HFFc6 (cell line): Measurements from ENCODE around the gene PLEKHM1. TPM values are rescaled to one million over a fixed set of nuclear protein-coding genes. Genes with fewer than 3 reads are reported as not detected.

ENCODE experiments used
- DNase-seq: peaks from one replicate; pipeline ENCODE4 v3.0.0-alpha.2; 2018
- H3K27ac Mint-ChIP-seq: 2 replicates; pipeline ENCODE4 v1.8.0; 2020; ENCODE audit warnings: mild to moderate bottlenecking, mixed read lengths
- H3K27me3 Mint-ChIP-seq: 2 replicates; pipeline ENCODE4 v1.8.0; 2021; ENCODE audit warnings: mild to moderate bottlenecking, moderate library complexity, mixed read lengths; ENCODE audit not compliant: insufficient read depth
- H3K36me3 Mint-ChIP-seq: 2 replicates; pipeline ENCODE4 v1.8.0; 2021; ENCODE audit warnings: low read depth, mixed read lengths
- H3K4me1 Mint-ChIP-seq: 2 replicates; pipeline ENCODE4 v1.8.0; 2020; ENCODE audit warnings: low read depth, mixed read lengths
- H3K4me3 Mint-ChIP-seq: 2 replicates; pipeline ENCODE4 v1.8.0; 2020; ENCODE audit warnings: mild to moderate bottlenecking, moderate library complexity, mixed read lengths
- H3K9me3 Mint-ChIP-seq: 2 replicates; pipeline ENCODE4 v1.8.0; 2020; ENCODE audit warnings: mild to moderate bottlenecking, mixed read lengths
- total RNA-seq, 6 experiments: library from RNA; stranded (reverse); fragmentation: NEBNext Ultra II Directional; extraction: Animal tissue kit (Norgen Biotek cat#: 25700); gene quantifications; 2 replicates in 1 of 6; 3 replicates in 5 of 6; pipeline ENCODE4 v1.2.3, GENCODE V29; 2021
- TF ChIP-seq, protein P1 (sequence below): fragments of 200-600 bp; sonication (generic); IDR thresholded peaks from 2 replicates; pipeline ENCODE4 v1.5.0; 2021; ENCODE audit warnings: antibody characterized with exemption, mild to moderate bottlenecking

The PLEKHM1 gene
- total RNA-seq, 6 experiments from 2014 or later: 32.0 to 43.1 (median 36.5) TPM

DNA sequence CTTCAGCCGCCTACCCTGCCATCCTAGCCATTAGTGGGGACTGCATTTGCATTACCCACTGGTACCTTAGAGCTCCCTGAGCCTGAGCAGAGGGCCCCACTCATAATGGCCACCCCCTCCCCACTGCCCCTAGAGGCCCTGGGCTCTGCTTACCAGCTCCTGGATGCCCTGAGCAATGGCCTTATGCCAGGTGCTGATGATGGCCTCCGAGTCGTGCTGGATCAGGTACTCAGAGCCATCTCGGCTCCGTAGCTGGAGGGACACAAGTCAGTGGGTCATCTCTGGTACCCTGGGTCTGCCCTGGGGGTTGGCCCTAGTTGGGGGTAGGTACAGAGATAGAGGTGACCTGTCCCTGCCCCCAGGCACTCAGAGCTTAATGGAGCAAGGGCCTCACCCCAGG lies 92.7 kb downstream of the PLEKHM1 start:
- Mint-ChIP-seq H3K36me3 (no peaks in the 10 kb centered on the region), H3K4me1 (peaks cover 8% of the 10 kb centered on the region), H3K27me3 (peaks cover 7% of the 10 kb centered on the region; the same call in 1 of the 2 replicates), H3K9me3 (no peaks in the 10 kb centered on the region), H3K4me3 (no peak overlapping the region), H3K27ac (no peak overlapping the region)
- no peak for DNase-seq
- TF ChIP-seq, protein P1, sequence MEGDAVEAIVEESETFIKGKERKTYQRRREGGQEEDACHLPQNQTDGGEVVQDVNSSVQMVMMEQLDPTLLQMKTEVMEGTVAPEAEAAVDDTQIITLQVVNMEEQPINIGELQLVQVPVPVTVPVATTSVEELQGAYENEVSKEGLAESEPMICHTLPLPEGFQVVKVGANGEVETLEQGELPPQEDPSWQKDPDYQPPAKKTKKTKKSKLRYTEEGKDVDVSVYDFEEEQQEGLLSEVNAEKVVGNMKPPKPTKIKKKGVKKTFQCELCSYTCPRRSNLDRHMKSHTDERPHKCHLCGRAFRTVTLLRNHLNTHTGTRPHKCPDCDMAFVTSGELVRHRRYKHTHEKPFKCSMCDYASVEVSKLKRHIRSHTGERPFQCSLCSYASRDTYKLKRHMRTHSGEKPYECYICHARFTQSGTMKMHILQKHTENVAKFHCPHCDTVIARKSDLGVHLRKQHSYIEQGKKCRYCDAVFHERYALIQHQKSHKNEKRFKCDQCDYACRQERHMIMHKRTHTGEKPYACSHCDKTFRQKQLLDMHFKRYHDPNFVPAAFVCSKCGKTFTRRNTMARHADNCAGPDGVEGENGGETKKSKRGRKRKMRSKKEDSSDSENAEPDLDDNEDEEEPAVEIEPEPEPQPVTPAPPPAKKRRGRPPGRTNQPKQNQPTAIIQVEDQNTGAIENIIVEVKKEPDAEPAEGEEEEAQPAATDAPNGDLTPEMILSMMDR: no peak

DNA sequence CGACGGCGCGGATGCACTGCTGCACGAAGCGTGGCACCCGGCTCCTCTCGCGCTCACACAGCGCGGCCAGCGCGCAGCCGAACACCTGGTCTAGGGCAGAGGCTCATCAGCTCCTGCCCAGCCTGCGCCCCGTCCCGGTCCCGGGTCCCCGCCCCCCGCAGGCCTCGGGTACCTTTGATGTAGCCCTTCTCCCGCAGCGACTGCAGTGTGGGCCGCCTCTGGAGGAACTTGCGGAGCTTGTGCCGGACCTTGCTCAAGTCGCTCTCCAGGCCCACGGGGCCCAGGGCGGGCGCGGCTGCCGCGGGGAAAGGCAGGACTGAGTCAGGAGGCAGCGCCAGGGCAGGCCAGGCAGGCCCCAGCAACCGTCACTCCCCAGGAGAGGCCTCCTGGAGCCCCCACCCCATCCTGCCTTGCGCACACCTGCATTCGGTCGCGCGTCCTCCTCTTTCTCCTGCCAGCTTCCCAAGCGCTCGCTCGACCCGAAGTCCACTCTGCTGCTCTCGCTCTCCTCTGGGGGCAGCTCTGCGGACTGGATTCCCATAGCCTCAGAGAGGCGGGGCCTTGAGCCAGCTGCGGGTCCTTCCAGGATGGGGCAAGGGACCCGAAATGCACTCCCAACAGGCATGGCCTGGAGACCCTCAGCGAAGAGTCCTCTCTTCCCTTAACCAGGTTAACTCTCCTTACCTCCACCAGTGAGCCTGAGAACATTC lies 93.9 kb downstream of the PLEKHM1 start:
- Mint-ChIP-seq H3K27ac (no peak overlapping the region), H3K9me3 (no peaks in the 10 kb centered on the region), H3K27me3 (peaks cover 7% of the 10 kb centered on the region), H3K4me3 (no peak overlapping the region), H3K4me1 (peaks cover 8% of the 10 kb centered on the region), H3K36me3 (no peaks in the 10 kb centered on the region)
- TF ChIP-seq, protein P1: no peak
- DNase-seq: no peak

DNA sequence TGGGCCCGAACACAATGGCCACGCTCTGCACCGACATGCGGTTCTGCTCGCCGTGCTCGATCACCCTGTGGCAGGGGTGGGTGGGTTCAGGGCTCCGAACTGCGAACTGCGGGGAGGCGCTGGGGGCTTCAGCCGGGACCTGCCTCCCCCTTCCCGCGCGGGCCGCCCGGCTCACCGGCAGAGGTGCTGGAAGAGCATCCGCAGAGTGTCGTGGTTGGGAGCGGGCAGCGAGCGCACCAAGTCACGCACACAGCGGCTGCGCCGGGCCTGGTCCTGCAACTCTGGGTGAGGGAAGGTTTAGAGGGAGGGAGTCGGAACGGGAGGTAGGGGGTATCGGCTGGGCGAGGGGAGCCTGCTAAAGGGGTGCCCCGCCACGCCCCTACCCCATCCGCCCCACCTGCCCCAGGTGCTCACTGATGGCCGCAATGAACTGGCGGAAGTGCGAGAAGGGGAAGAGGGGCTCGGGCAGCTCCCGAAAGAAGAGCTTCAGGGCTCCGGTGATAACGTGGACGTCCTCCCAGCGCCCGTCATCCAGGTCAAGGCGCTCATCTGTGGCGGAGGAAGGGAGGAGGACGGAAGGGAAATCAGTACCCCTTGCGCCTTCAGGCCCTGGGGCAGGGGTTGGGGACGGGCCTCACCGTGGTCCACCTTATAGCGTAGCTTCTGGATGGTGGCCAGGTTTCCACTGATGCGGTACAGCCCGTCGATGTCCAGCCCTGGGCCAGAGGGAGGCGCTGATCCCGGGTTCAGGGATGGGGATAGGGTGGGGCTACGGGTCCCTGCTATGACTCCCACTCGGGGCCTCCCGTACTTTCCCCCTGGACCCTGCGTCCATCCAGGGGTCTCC lies 94.7 kb downstream of the PLEKHM1 start:
- H3K36me3 Mint-ChIP-seq: no peaks in the 10 kb centered on the region
- H3K9me3 Mint-ChIP-seq: no peaks in the 10 kb centered on the region
- H3K4me3 Mint-ChIP-seq: peak overlapping the region; percentile 58
- H3K4me1 Mint-ChIP-seq: peaks cover 8% of the 10 kb centered on the region
- H3K27me3 Mint-ChIP-seq: peaks cover 15% of the 10 kb centered on the region
- DNase-seq: no peak
- H3K27ac Mint-ChIP-seq: peak overlapping the region; percentile 71; the same call in 1 of the 2 replicates
- TF ChIP-seq, protein P1: no peak

DNA sequence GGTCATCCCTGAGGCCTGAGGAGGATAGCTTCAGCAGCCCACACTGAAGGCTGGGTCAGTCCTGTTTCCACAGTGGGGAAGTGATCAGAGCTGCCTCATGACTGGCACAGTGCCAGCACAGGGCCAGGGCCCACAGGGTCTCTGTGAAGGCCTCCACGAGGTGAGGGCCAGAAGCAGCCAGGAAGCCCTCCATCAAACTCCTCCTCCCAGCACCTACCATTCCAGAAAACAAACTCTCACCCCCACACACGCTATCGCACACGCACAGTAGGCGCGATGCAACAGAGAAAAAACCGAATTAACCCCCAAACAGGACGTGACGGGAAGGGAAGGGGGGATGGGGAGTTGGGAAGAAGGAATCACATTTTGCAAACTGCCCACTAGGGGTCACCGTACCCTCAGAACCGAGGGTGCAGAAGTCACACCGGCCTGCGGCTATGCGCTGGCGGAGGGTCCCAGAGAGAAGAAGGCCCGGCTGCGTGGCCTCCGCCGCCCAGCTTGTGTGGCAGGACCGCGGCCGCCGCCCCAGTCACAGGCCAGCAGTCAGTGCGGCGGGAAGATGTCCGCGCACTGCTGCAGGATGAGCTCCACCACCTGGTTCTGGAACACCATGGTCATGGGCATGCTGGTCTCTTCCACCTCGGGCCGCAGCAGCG lies 95.5 kb downstream of the PLEKHM1 start:
- peak overlapping the region; percentile 58 for H3K4me3 Mint-ChIP-seq
- H3K36me3 Mint-ChIP-seq: no peaks in the 10 kb centered on the region
- peaks cover 16% of the 10 kb centered on the region for H3K27me3 Mint-ChIP-seq
- DNase-seq: peak; percentile 74
- no peaks in the 10 kb centered on the region for H3K9me3 Mint-ChIP-seq
- peak overlapping the region; percentile 71 for H3K27ac Mint-ChIP-seq
- TF ChIP-seq, protein P1: peak; percentile 94
- peaks cover 8% of the 10 kb centered on the region for H3K4me1 Mint-ChIP-seq

DNA sequence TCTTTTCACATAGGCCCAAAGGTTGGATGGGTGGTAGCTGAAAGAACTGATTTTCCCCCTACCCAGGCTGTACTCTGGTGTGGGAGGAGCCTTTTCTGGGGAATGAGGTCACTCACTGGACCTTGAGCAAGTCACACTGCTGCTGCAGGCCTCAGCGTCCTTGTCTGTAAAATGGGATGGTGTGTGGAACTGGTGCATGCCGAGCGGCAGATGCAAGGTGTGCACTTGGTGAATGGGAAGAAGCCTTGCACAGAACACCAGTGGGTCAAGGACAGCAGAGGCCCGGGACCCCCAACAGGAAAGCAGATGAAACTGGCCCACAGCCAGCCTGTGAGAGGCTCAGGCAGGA lies 96.0 kb downstream of the PLEKHM1 start:
- H3K9me3 Mint-ChIP-seq: no peaks in the 10 kb centered on the region
- H3K27me3 Mint-ChIP-seq: peaks cover 16% of the 10 kb centered on the region
- peaks cover 8% of the 10 kb centered on the region for H3K4me1 Mint-ChIP-seq
- no peak for DNase-seq
- no peak overlapping the region for H3K4me3 Mint-ChIP-seq
- no peaks in the 10 kb centered on the region for H3K36me3 Mint-ChIP-seq
- peak overlapping the region; percentile 24; the same call in 1 of the 2 replicates for H3K27ac Mint-ChIP-seq
- TF ChIP-seq, protein P1: no peak
